ENCODE measurements around the gene SLC6A12.

The SLC6A12 gene

DNA sequence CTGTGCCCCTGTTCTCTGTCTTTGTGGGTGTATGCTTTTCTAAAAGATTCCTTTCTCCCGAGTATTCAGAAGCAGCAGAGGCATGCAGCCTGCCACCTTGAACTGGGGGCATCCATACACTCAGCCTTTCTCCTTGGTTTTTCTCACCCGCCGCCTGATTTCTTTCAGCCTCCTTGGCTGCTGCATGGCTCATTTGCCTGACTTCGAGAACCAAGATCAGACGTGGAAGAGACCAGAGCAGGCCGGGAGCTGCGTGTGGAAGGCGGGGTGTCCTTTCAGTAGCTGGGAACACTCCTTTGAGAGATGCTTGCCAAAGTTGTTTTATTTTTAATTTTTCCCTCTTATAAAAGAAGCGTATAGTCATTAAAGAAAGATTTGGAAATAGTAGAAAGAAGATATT is 53.1 kb downstream of the SLC6A12 start:
- no peak for DNase-seq

GRCh38 chr12:159156-159782 is 54.7 kb downstream of the SLC6A12 start:
- no peak for DNase-seq

GRCh38 chr12:157644-158043 is 56.3 kb downstream of the SLC6A12 start:
- DNase-seq, result no peak

- no peak for DNase-seq
Measured at GRCh38 chr12:156945-157344, 57.0 kb downstream of the SLC6A12 start.

DNA sequence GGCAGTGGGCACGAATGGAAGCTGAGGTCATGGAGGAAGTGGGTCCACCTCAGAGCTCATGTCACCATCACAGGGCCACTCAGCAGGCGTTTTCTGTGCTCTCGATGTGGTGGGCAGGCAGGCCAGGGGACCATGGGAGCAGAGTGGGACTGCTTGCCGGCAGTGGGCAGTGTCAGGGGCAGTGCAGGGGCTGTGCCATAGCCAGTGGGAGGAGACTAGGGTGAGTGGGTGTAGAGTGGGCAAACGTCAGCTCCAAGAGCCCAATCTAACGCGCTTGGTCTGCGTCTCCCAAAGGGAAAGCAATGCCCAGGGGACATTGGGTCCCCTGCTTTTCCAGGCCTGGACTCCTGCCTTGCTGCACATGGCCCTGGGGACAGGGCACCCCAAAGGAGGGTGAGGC is 58.3 kb downstream of the SLC6A12 start:
- no peak for DNase-seq

GRCh38 chr12:155006-155405 is 59.0 kb downstream of the SLC6A12 start:
- no peak for DNase-seq

DNA sequence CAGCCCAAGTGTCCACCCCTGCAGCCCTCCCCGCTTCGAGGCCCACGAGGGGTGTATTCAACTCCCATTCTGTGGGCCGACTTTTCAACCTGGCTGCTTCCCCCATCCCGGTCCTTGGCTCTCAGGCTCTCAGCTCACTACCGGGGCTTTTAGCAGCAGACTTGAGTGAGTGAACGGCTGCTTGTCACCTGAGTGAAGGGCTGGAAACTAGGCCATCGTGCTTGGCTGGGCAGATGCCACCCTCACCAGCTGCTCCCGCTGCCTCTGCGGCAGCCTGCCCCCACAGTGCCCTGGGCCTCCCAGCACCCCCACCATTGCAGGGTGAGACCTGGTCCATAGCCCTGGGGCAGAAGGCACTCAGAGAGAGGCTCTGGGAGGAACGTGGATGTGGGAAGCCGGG is 59.9 kb downstream of the SLC6A12 start:
- no peak for DNase-seq

- DNase-seq, result peak; percentile 65
Measured at GRCh38 chr12:153080-153746, 60.7 kb downstream of the SLC6A12 start.

DNA sequence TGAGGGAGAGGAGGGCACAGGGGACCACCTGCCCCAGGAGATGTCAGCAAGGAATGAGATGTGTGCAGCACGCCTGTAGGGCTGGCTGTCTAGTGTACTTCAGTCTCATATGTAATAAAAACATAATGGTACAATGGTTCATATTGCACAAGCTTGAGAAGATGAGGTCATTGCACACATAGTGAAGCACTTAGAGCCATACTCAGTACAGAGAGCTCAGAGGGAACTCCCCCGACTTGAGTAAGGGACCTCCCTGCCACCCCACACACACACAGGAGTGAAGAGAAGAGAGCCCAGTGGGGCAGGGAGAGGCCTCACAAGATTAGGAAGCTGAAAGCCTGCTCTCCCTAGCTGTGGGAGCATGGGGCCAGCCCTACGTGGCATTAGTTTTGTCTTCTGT is 61.5 kb downstream of the SLC6A12 start:
- no peak for DNase-seq

- DNase-seq, result no peak
Measured at GRCh38 chr12:151579-151978, 62.4 kb downstream of the SLC6A12 start.

DNA sequence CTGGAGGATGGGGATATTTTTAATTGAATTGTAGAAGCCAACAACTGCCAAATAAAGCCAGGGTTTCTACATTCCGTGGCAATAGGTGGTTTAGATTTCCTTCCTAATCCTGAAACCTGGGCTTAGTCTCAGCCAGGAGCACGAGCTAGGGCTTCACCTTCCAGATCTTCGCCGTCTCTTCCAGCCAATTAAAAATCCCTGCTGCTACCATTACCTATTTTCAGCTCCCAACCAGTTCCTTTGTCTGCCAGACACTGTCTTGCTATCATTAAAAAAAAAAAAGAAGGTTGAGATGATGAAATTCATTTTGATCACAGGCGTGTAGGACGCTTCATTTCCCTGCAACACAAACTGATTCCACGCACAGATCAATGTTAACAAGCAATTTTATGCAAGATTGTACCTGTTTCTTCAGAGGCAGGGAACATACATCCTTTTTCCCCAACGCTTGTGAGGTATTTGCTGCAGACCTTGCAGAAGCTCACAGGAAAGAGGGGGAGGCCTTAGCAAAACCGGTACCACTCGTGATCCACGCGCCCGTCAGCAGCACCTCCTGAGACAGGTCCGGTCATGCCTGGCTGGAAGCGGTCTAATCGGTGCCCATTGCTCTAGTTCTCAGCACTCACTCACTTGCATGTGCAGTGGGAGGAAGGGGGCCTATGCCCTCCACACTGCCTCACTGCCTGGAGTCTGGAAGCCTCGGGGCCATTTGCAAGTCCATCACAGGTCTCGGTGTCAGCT is 65.1 kb downstream of the SLC6A12 start:
- no peak for DNase-seq

- no peak for DNase-seq
Measured at GRCh38 chr12:147242-147641, 66.7 kb downstream of the SLC6A12 start.

DNA sequence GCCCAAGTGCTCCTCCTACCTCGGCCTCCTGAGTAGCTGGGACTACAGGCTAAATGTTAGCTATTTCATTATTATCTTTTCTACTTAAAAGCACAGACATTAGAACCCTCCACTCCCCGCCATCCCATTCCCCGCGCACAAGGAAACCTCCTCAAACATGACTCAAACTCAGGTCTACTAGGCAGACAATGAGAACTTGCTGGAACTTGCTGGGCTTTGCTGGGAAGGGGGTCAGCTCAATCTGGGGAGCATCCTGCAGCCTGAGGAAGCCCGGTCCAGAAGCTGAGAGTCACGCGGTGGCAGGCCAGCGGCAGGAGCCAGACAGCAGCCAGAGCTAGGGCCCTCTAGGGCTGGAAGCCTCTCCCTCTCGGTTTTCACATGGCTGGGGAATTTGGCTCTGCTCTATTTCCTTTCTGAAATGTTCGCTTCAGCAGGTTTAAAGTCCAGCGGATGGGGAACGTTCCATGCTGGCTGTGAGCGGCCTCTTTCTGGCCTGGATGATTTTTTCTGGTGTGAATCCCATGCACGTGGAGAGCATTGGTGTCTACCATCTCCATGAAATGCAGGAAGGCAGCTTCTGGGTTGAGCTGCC is 68.5 kb downstream of the SLC6A12 start:
- DNase-seq, result no peak

GRCh38 chr12:144650-145284 is 69.2 kb downstream of the SLC6A12 start:
- peak; percentile 53 for DNase-seq

DNA sequence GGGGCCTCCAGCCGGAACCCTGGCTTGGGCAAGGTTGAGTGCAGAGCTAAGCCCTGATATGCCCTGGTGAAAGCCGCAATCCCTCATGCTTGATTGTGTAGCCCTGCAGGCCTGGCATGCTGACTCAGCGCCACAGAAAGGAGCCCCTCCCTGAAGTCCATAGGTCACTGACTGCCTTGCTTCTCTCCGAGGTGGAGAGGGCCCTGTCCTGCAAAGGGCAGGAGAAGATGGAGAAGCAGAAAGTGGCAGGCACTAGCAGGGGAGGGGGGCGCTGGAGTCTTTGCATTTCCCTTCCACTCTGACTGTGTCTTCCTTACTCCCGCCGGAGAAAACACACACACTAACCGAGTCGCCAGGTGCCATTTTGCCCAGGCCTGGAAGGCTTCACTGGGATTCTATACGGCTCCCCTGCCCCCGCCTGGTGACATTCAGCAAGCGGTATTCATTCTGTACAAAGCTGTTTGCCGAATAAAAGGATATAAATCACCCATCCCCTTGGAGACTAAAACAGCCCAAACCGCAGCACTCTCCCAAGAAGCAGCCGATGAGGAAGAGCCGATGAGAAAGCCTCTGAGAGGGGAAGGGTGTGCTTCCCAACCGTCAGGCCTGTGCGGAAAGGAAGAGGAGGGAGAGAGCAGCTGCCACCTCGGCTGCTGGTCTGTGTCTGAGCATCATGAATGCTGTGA is 69.8 kb downstream of the SLC6A12 start:
- peak; percentile 53 for DNase-seq

- DNase-seq, result no peak
Measured at GRCh38 chr12:140162-140561, 73.8 kb downstream of the SLC6A12 start.

Data from NCI-H774 (cell line).